HPDE6-E6E7 (cell line): ENCODE measurements around the gene TINCR.
A peak's percentile ranks its signal among the peaks of the same experiment; 100 is the strongest.
"Not testable (repeated sequence)": the region's sequence is repeated elsewhere in the genome, so short reads cannot be mapped to it uniquely, and the experiment has no call there.

ENCODE experiments used
- DNase-seq: peaks from one replicate; pipeline ENCODE4 v3.0.0; 2011; ENCODE audit warnings: missing footprints; ENCODE audit errors: extremely low spot score

The TINCR gene

GRCh38 chr19:5558101-5558621, 9.6 kb downstream of the TINCR start:
- DNase-seq, result peak; percentile 54

GRCh38 chr19:5557691-5558090, 10.1 kb downstream of the TINCR start:
- peak; percentile 54 for DNase-seq

GRCh38 chr19:5554828-5555227, 12.9 kb downstream of the TINCR start:
- DNase-seq, result no peak

GRCh38 chr19:5553892-5554291, 13.9 kb downstream of the TINCR start:
- no peak for DNase-seq

- no peak for DNase-seq
Measured at GRCh38 chr19:5547881-5548280, 19.9 kb downstream of the TINCR start.

GRCh38 chr19:5545984-5546383, 21.8 kb downstream of the TINCR start:
- DNase-seq, result no peak

GRCh38 chr19:5545051-5545450, 22.7 kb downstream of the TINCR start:
- no peak for DNase-seq

- no peak for DNase-seq
Measured at GRCh38 chr19:5542665-5543064, 25.1 kb downstream of the TINCR start.

GRCh38 chr19:5541456-5541855, 26.3 kb downstream of the TINCR start:
- no peak for DNase-seq

GRCh38 chr19:5540208-5540607, 27.5 kb downstream of the TINCR start:
- DNase-seq, result no peak

GRCh38 chr19:5537870-5538269, 29.9 kb downstream of the TINCR start:
- no peak for DNase-seq

GRCh38 chr19:5536982-5537579, 30.7 kb downstream of the TINCR start:
- not testable (repeated sequence) for DNase-seq

- no peak for DNase-seq
Measured at GRCh38 chr19:5536337-5536894, 31.3 kb downstream of the TINCR start.

GRCh38 chr19:5534787-5535586, 32.8 kb downstream of the TINCR start:
- no peak for DNase-seq

- DNase-seq, result no peak
Measured at GRCh38 chr19:5533257-5533656, 34.5 kb downstream of the TINCR start.

GRCh38 chr19:5530701-5531100, 37.1 kb downstream of the TINCR start:
- DNase-seq, result no peak

- DNase-seq, result no peak
Measured at GRCh38 chr19:5526691-5527090, 41.1 kb downstream of the TINCR start.

GRCh38 chr19:5524081-5524480, 43.7 kb downstream of the TINCR start:
- DNase-seq, result no peak

GRCh38 chr19:5522106-5522505, 45.6 kb downstream of the TINCR start:
- DNase-seq, result no peak

GRCh38 chr19:5520501-5520900, 47.3 kb downstream of the TINCR start:
- DNase-seq, result no peak

- DNase-seq, result no peak
Measured at GRCh38 chr19:5519076-5519475, 48.7 kb downstream of the TINCR start.

- DNase-seq, result no peak
Measured at GRCh38 chr19:5515737-5516136, 52.0 kb downstream of the TINCR start.

GRCh38 chr19:5514001-5514400, 53.8 kb downstream of the TINCR start:
- no peak for DNase-seq
